Activated gamma-delta T cell treated with anti-CD3 and anti-CD28 coated beads, Interleukin-2, amount 50 U/mL, for 16 hours (primary cell): ENCODE data around the gene ATXN3.
"Not testable (repeated sequence)": the region's sequence is repeated elsewhere in the genome, so short reads cannot be mapped to it uniquely, and the experiment has no call there.

ENCODE experiments used
- DNase-seq: peaks from one replicate; pipeline ENCODE4 v3.0.0-alpha.2; 2020; ENCODE audit warnings: low read depth

ATXN3 gene

GRCh38 chr14:92058006-92058917, 48.1 kb downstream of the ATXN3 start:
- no peak for DNase-seq

- no peak for DNase-seq
Measured at GRCh38 chr14:92049781-92050180, 56.6 kb downstream of the ATXN3 start.

- not testable (repeated sequence) for DNase-seq
Measured at GRCh38 chr14:92049221-92049620, 57.2 kb downstream of the ATXN3 start.

DNA sequence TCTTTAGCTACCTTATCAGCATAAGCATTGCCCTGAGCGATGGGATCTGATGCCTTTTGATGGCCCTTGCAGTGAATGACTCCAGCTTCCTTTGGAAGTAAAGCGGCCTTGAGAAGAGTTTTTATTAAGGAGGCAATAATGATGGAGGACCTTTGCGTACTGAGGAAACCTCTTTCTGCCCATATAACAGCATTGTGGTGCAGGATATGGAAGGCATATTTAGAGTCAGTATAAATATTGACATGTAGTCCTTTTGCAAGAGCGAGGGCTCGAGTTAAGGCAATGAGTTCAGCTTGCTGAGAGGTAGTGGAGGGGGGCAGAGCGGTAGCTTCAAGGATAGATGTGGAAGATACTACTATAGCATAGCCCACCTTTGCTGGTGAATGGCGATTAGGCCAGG, 60.5 kb downstream of the ATXN3 start:
- not testable (repeated sequence) for DNase-seq

- DNase-seq: not testable (repeated sequence)
Measured at GRCh38 chr14:92041766-92042165, 64.6 kb downstream of the ATXN3 start.

- no peak for DNase-seq
Measured at GRCh38 chr14:92041203-92041602, 65.2 kb downstream of the ATXN3 start.

- no peak for DNase-seq
Measured at GRCh38 chr14:92040431-92041051, 65.8 kb downstream of the ATXN3 start.

DNA sequence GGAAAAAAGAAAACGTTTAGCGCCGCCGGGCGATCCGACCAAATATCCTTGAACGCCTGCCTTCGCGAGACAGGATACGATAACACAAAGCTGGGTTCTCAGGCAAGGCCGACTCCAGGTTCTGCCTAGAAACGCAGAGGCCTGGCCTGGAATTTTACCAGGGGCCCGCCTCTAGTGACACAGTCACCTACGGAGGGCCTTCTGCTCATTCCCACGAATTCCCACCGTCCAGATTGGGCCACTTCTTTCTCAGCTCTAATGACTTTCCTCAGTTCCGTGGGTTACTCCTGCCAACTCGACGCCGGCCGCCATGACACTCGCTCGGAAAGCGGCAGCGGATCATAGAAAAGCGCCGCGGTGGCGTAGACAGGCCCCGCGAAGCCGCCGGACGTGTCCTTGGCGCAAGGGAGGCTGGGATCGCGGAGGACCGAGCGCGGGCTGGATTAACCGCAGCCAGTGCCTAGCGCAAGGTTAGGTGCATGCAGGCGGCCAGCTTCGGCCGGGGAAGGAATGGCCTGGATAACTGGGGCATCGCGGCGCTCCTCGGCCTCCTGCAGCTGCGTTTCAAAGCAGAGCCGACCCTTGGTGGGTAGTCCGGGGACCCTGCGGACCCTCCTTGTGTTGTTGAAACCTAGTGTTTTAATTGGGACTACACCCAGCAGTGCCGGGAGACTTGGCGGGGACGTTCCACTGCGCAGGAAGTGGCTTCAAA, 66.5 kb downstream of the ATXN3 start, which contains the start of gene TRIP11:
Gene TRIP11 (minus strand): TSS at position 341 of the 712 bp plus-strand sequence. CDS start 374 bp downstream, outside the sequence.
- peak; percentile 92 for DNase-seq

DNA sequence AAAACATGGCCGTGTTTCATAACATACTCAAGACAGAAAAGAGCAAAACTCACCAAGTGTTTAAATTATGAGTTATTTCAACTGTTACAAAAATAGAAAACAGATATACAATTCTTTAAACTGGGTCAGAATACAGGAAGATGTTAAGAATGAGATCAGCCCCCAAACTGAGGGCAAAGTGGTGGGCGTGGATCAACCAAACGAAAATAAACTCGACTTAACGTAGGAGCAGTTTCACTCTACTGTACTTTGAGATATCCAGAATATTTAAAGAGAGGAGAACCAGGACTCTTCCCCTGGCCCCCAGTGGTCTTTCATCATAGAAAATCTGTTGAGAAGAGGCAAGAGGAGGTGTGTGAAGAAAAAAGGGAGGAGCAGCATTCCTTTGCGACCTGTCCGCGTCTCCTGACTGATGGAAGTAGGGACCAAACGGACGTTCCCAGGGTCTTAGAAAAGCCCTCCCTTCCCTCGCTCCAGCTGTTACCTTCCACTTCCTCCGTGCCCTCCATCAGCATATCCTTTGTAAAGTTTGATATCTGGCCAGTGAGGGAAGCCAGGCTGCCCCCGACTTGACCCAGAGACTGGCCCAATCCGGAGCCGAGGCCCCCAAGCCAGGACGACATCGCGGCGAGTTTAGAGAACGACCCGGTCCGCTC, 67.2 kb downstream of the ATXN3 start:
- DNase-seq: no peak

DNA sequence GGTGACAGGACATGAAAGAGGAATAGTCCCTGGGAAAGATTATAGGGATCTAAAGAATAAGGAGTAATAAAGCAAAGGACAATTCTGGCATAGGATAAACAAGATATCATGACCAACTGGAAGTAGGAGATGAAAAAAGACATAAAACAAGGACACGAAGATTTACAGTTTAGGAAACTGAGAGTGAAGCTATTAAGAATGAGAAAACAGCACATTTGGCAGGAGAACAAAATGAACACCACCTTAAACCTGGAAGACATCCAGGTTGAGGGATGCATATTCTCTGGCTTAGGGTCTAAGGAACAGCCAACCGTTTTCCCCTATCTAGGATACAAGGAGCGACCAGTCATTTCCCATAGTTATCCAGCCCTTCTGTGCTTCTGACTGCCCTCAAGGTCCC, 68.4 kb downstream of the ATXN3 start:
- no peak for DNase-seq

GRCh38 chr14:92035890-92036289, 70.5 kb downstream of the ATXN3 start:
- no peak for DNase-seq

GRCh38 chr14:92033906-92034687, 72.3 kb downstream of the ATXN3 start:
- no peak for DNase-seq

- no peak for DNase-seq
Measured at GRCh38 chr14:92033433-92033832, 72.9 kb downstream of the ATXN3 start.

DNA sequence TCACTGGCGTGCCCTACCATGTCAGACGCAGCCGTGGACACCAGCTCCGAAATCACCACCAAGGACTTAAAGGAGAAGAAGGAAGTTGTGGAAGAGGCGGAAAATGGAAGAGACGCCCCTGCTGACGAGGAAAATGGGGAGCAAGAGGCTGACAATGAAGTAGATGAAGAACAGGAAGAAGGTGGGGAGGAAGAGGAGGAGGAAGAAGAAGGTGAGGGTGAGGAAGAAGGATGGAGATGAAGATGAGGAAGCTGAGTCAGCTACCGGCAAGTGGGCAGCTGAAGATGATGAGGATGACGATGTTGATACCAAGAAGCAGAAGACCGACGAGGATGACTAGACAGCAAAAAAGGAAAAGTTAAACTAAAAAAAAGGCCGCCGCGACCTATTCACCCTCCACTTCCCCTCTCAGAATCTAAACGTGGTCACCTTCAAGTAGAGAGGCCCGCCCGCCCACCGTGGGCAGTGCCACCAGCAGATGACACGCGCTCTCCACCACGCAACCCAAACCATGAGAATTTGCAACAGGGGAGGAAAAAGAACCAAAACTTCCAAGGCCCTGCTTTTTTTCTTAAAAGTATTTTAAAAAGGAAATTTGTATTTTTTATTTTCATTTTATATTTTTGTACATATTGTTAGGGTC, 79.7 kb downstream of the ATXN3 start:
- no peak for DNase-seq

- DNase-seq: no peak
Measured at GRCh38 chr14:92022036-92022435, 84.3 kb downstream of the ATXN3 start.

- no peak for DNase-seq
Measured at GRCh38 chr14:92021523-92021922, 84.9 kb downstream of the ATXN3 start.

- DNase-seq: no peak
Measured at GRCh38 chr14:92014040-92014439, 92.3 kb downstream of the ATXN3 start.

- no peak for DNase-seq
Measured at GRCh38 chr14:92012121-92012748, 94.1 kb downstream of the ATXN3 start.

DNA sequence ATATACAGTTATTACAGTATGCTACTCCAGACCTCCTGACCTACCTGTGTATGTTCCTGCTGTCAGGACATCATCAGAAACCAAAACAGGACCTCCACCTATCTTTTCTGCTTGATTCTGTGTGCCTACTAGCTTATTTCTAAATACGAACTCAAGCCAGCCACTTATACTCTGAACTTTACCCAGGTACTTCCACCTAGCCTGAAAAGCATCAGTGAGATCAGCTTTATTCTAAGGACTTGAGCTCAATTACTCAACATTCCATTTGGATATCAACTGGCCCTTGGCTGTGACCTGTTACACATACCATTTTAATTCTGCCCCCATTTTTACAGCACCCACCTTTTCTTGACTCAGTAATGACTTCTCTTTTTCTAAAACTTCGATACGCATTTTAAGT, 95.7 kb downstream of the ATXN3 start:
- no peak for DNase-seq

DNA sequence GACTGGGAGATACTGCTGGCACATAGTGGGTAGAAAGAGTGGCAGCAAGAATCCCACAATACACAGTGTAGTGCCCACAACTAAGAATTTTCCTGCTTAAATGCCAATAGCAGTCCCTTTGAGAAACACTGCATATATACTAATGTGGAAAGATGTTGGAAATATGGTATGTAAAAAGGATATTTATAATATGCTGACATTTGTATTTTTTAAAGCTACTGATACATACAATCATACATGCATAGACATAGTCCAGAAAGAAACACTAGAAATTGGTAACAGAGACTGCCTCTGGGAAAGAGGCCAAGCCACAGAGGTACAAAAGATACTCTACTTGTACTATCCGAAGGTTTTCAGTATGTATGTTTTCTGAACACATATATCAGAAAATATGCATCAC, 96.8 kb downstream of the ATXN3 start:
- DNase-seq: no peak
